ENCODE data around the gene IGFBP5. TPM values are rescaled to one million over a fixed set of nuclear protein-coding genes. Genes with fewer than 3 reads are reported as not detected.

Gene IGFBP5
- total and polyA plus RNA-seq, 10 of the 15 experiments (the other 5 are each of a cell fraction or from before 2014, with no cell fraction given), result 2.8 TPM; not detected in 9

GRCh38 chr2:216665717-216666116 is 29.6 kb downstream of the IGFBP5 start (continued):
- TF ChIP-seq BHLHE40 (IDR thresholded peaks at IDR 0.05; ENCODE audit: borderline replicate concordance in 1 of 2, low read depth in 2 of 2, low read length in 1 of 2), result no peak

GRCh38 chr2:216665242-216665641 is 30.1 kb downstream of the IGFBP5 start:
- 58% methylated on average over 7 of the region's 7 CpGs for WGBS (ENCODE audit: insufficient coverage, insufficient replicate concordance, low lambda C conversion rate, missing lambda C conversion rate)
- SMC1A ChIA-PET (ENCODE audit: uncharacterized antibody, unreplicated experiment), result interaction anchor here (0.9 to 12.7 kb wide), 6 partner anchors 13 to 443 kb away, joined by 3 to 226 read pairs (median 4); no protein-coding TSS in a partner anchor
- Histone ChIP-seq H3K4me3 (no peak overlapping the region), H2AFZ (ENCODE audit: control insufficient read depth, low read depth, low read length) (no peak overlapping the region), H3K4me1 (ENCODE audit: control insufficient read depth, insufficient read depth, low read length) (no peaks in the 10 kb centered on the region), H3K9ac (ENCODE audit: control insufficient read depth, insufficient read depth, low read length) (no peak overlapping the region), H3K9me3 (replicated peaks; ENCODE audit: control insufficient read depth, insufficient read depth, low read length) (no peaks in the 10 kb centered on the region), H3K4me2 (ENCODE audit: control insufficient read depth, insufficient read depth) (no peak overlapping the region), H3K27ac (ENCODE audit: control insufficient read depth, insufficient read depth) (no peak overlapping the region), H4K20me1 (ENCODE audit: control insufficient read depth, insufficient read depth) (no peaks in the 10 kb centered on the region), H3K36me3 (ENCODE audit: control insufficient read depth in 2 of 2, insufficient read depth in 2 of 2, low read length in 1 of 2) (no peaks in the 10 kb centered on the region), H3K27me3 (replicated peaks in 1 of 2; ENCODE audit: control insufficient read depth in 2 of 2, insufficient read depth in 2 of 2, low read length in 1 of 2) (peaks cover 0 to 2% of the 10 kb centered on the region in 2 experiments; a peak in 2 of 4 replicates), H3K79me2 (ENCODE audit: control insufficient read depth, insufficient read depth, low read length) (no peaks in the 10 kb centered on the region)
- in situ Hi-C loops (cut with MboI) (loop anchor here (5.0 to 10.0 kb wide), 3 partner anchors 148 to 720 kb away; no protein-coding TSS in a partner anchor), intact Hi-C loops (cut with micrococcal nuclease; ENCODE audit: unreplicated experiment) (loop anchor here (10.0 kb wide), 3 partner anchors 250 to 630 kb away; partner anchors contain the start of gene SMARCAL1)
- FAIRE-seq (no peak), ATAC-seq (no peak), DNase-seq (ENCODE audit: low read depth, low spot score) (no peak)
- CTCF ChIA-PET, result interaction anchor here (1.0 to 14.2 kb wide), 10 partner anchors 10 to 531 kb away, joined by 3 to 475 read pairs (median 4); no protein-coding TSS in a partner anchor
- no TSS peak for BruUV-seq (replicated peaks)
- POLR2A ChIA-PET, result no interaction called here
- RAD21 ChIA-PET (ENCODE audit: unreplicated experiment), result interaction anchor here (1.0 to 12.2 kb wide), 5 partner anchors 8 to 556 kb away, joined by 3 to 239 read pairs (median 5); partner anchors contain the start of genes RPL37A and XRCC5
- TF ChIP-seq TARDBP (IDR thresholded peaks at IDR 0.05; ENCODE audit: borderline replicate concordance), result no peak
- no peak for TF ChIP-seq REST (IDR thresholded peaks at IDR 0.05; ENCODE audit: low read depth, low read length)
- TF ChIP-seq HDAC6 (IDR thresholded peaks at IDR 0.05; ENCODE audit: unreplicated experiment), result no peak
- TF ChIP-seq ELK1 (IDR thresholded peaks at IDR 0.05; ENCODE audit: low read depth, low read length), result no peak
- no peak for TF ChIP-seq NFYA (IDR thresholded peaks at IDR 0.05; ENCODE audit: borderline replicate concordance, low read depth, low read length)
- no peak for TF ChIP-seq NR2F1 (conservative IDR thresholded peaks at IDR 0.05)
- TF ChIP-seq CBX5 (IDR thresholded peaks at IDR 0.05; ENCODE audit: low read depth), result no peak
- no peak for TF ChIP-seq MYC (IDR thresholded peaks at IDR 0.05; ENCODE audit: insufficient read depth, insufficient read length, insufficient replicate concordance, low read length, severe bottlenecking)
- TF ChIP-seq CREM (IDR thresholded peaks at IDR 0.05; ENCODE audit: low read depth), result no peak
- TF ChIP-seq CHD4 (IDR thresholded peaks at IDR 0.05), result no peak
- no peak for TF ChIP-seq USF1 (IDR thresholded peaks at IDR 0.05; ENCODE audit: borderline replicate concordance, extremely low read length, insufficient read depth, low read depth, low read length)
- no peak for TF ChIP-seq BCL3 (IDR thresholded peaks at IDR 0.05; ENCODE audit: borderline replicate concordance, insufficient read depth, low read depth, low read length, poor library complexity, severe bottlenecking)
- no peak for TF ChIP-seq SREBF1 (IDR thresholded peaks at IDR 0.05; ENCODE audit: low read length)

Data from GM12878 (cell line).